Measurements from ENCODE around the gene RASSF8.

- TF ChIP-seq POLR2A (IDR thresholded peaks at IDR 0.05) (no peak), CTCF (IDR thresholded peaks at IDR 0.05 in 8 of 11, conservative IDR thresholded peaks at IDR 0.05 in 3 of 11) (no peak)
Measured at GRCh38 chr12:25997201-25997963, 38.9 kb downstream of the RASSF8 start.

All from spleen (tissue), 7 donors.